Erythroblast (primary cell): Measurements from ENCODE around the gene EMX2.
"Not testable (repeated sequence)": the region's sequence is repeated elsewhere in the genome, so short reads cannot be mapped to it uniquely, and the experiment has no call there.

Source experiments
- DNase-seq, 2 experiments: peaks; one replicate each; lab custom pipeline; 2025; lab: John Stamatoyannopoulos, UW
- GATA1 ChIP-seq: IDR thresholded peaks from 2 replicates; pipeline ENCODE4 v1.6.1; 2011; ENCODE audit warnings: low read depth, mild to moderate bottlenecking, control low read depth, low read length, moderate library complexity
- POLR2A ChIP-seq: IDR thresholded peaks from 2 replicates; pipeline ENCODE4 v1.6.1; 2011; ENCODE audit warnings: mild to moderate bottlenecking, low read length

The EMX2 gene

GRCh38 chr10:117542706-117543224, at the start of gene EMX2:
EMX2 (plus strand) TSS chr10:117542746; CDS start chr10:117543268, 522 bp downstream.
- no peak for DNase-seq
- TF ChIP-seq GATA1 (no peak), POLR2A (no peak)

- DNase-seq: no peak
- TF ChIP-seq GATA1 (no peak), POLR2A (no peak)
These were observed 46.5 kb upstream of the EMX2 start for GRCh38 chr10:117496031-117496430.

DNA sequence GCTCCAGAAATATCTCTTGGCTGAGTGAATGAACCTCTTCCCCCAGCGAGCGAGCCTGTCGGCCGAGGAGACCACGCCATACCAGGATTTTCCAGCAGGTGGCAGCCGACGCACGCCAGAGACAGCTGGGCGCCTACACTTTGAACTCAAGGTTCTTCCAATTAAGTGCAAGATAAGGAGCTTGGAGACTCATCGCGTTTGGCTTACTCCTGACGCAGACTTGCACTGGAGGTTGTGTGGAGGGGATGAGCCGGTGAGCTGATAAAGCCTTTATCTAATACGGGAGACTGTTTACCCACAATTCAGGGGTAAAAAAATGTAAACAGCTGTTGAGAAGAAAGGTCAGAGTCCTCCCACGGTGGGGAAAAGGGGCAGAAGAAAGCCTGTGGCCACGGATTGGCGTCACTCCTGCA, 45.9 kb upstream of the EMX2 start:
- no peak for TF ChIP-seq POLR2A
- peak; percentile 85 to 90 for DNase-seq

DNA sequence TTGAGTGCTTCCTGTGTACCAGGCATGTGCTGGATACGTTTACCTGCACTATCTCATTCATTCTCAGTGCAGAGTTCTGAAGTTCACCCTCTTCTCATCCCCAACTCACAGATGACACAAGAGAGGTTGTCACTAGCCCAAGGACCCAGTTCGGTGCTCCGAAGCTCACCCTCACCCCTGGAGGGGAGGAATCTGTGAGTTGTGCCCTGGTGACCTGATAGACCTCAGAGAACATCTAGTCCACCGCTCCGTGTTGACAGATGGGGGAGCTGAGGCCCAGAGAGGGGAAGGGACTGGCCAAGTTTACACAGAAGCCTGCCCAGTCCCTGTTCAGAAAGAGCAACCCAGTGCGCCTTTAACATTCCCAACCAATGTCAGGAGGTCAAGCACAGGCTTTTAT, 44.8 kb upstream of the EMX2 start:
- TF ChIP-seq POLR2A (no peak), GATA1 (no peak)
- DNase-seq: no peak

DNA sequence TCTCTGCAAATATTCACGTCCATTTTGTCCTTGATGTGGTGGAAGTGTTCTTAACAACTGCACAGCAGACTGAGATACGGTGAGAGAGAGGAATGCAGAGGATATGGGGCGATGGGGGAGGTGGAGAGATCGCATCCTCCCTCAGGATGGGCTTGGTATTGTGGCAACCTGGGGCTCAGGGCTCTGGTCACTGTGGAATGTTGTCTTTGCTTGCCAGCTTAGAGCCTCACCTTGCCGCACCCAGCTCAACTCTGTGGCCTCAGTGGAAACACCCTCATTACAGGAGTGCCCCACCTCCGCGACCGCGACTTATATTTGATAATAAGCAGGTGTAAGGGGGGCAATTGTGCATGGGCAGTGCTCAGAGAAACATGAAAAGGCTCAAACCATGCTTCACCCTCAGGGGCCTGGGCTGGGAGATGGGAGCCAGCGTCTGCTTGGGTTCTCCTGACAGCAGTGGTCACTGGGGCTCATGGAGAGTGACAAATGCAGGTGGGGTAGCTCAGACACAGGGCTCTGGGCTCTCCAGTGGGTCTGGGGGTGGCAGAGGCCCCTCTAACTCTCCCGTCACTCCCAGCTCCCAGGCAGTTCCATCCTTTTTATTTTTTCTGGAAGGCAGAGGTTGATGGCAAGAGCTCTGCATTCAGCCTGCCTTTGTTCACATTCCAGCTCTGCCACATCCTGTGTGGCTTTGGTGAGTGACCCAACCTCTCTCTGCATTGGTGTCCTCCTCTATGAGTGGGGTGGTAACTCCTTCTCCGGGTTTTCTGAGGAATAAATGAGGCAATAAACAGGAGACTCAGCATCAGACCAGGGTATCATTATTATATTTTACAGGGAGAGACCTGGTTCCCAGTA, 43.1 kb upstream of the EMX2 start:
- no peak for DNase-seq
- TF ChIP-seq POLR2A: no peak
- TF ChIP-seq GATA1: no peak

GRCh38 chr10:117500456-117500855, 42.1 kb upstream of the EMX2 start:
- TF ChIP-seq POLR2A (no peak), GATA1 (no peak)
- no peak for DNase-seq

- no peak for DNase-seq
- TF ChIP-seq POLR2A: no peak
- TF ChIP-seq GATA1: no peak
These were observed 41.0 kb upstream of the EMX2 start for GRCh38 chr10:117501460-117502035.

DNA sequence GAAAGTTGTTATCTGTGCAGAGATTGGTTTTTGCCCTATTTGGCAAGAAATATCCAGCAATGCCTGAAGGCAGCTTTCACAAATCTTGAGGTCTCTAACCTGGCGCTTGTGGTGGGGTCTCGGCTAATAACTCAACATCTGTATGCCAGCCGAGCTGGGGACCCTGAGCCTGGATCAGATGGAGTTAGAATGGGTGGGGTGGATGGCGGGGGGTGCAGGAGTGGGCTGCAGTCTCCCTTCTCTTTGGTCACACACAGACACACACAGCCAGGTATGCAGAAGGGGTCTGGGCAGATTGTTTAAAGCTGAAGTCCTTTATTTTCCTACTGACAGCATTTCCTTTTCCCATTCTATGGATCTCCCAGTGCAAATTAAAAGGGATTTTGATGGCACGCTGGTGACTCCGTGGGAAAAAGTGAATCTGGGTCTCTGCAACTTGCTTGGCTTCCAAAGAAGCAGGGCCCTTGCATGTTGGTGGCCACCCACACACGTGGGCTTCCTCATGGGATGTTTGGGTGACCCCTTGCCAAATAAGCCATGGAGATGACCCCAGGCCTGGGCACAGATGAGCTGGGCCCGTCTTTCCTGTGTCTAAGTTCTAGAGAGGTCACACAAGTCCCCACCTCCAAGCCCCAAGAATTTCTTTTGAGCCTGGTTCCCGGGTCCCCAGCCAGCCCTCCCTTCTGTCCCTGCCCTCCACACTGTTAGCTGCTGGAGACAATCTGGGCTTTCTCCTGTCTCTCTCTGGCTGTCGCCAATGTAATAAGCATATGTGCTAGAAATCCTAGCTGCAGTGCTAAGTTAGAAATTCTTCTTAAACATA, 39.9 kb upstream of the EMX2 start:
- no peak for TF ChIP-seq GATA1
- TF ChIP-seq POLR2A: no peak
- no peak for DNase-seq

GRCh38 chr10:117503244-117504205, 39.0 kb upstream of the EMX2 start:
- no peak for DNase-seq
- no peak for TF ChIP-seq GATA1
- no peak for TF ChIP-seq POLR2A

- TF ChIP-seq GATA1 (no peak), POLR2A (no peak)
- DNase-seq: no peak
These were observed 38.0 kb upstream of the EMX2 start for GRCh38 chr10:117504562-117504961.

GRCh38 chr10:117507081-117507480, 35.5 kb upstream of the EMX2 start:
- not testable (repeated sequence) for DNase-seq

GRCh38 chr10:117509573-117509972, 33.0 kb upstream of the EMX2 start:
- TF ChIP-seq POLR2A (no peak), GATA1 (no peak)
- no peak for DNase-seq
